ENCODE results near the gene OR2L13. TPM values are rescaled to one million over a fixed set of nuclear protein-coding genes. Genes with fewer than 3 reads are reported as not detected.

The OR2L13 gene
- total RNA-seq, 1 experiment from 2014 or later = not detected

DNA sequence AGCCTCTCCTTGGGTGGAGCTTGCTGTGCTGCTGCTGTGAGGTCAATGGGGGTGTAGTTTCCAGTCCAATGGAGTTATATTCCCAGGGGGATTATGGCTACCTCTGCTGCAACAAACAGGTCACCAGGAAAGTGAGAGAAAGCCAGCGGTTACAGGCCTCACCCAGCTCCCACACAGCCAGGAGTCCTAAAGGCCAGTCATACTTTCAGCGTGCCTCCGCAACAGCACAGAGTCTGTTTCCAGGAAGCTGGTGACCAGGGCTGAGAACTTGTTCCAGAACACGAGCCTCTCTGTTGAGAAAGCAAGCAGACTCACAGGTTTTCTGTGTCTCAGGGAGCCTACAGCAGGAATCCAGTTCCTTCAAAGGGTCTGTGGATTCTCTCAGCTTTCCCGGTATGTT is 32.7 kb downstream of the OR2L13 start:
- no peak overlapping the region for H3K18ac ChIP-seq (ENCODE audit: insufficient read length, low read depth, low read length)

More for the DNA sequence above, 32.7 kb downstream of the OR2L13 start:
- H3K4me3 Mint-ChIP-seq = no peak overlapping the region
- H3K27ac Mint-ChIP-seq = no peak overlapping the region
- H3K56ac ChIP-seq (ENCODE audit: insufficient read length, low read depth, low read length) = no peak overlapping the region
- H3K4me1 Mint-ChIP-seq = no peaks in the 10 kb centered on the region
- WGBS (ENCODE audit: extremely low coverage, insufficient read length, low lambda C conversion rate) = no CpG with 5 or more reads among the region's 5 CpGs
- H3K23me2 ChIP-seq (ENCODE audit: insufficient read length, low read depth, low read length, poor library complexity, severe bottlenecking) = no peaks in the 10 kb centered on the region
- H3K4me1 ChIP-seq (ENCODE audit: insufficient read depth, low read length) = no peaks in the 10 kb centered on the region
- no peak overlapping the region for H4K5ac ChIP-seq (ENCODE audit: insufficient read length, low read depth, low read length)
- no peak overlapping the region for H3K14ac ChIP-seq (ENCODE audit: insufficient read depth, low read length)
- no peak overlapping the region for H3K9ac ChIP-seq (ENCODE audit: extremely low read depth, insufficient read length, low read length)
- H2BK12ac ChIP-seq (ENCODE audit: insufficient read length, low read depth, low read length) = no peak overlapping the region
- H2AK5ac ChIP-seq (ENCODE audit: insufficient read length, low read length) = no peak overlapping the region
- H3K27ac ChIP-seq (ENCODE audit: insufficient read length, low read depth, low read length) = no peak overlapping the region
- no peak overlapping the region for H2AFZ ChIP-seq (ENCODE audit: low read length)
- H2BK5ac ChIP-seq (ENCODE audit: insufficient read length, low read length) = no peak overlapping the region
- H3T11ph ChIP-seq (ENCODE audit: low read length) = no peak overlapping the region
- DNase-seq = no peak
- no peak overlapping the region for H4K91ac ChIP-seq (ENCODE audit: insufficient read length, low read depth, low read length)
- no peak overlapping the region for H3K4ac ChIP-seq (ENCODE audit: low read depth, low read length)
- H3K9me3 Mint-ChIP-seq = peaks cover 95 to 98% of the 10 kb centered on the region in 2 experiments
- H3K79me1 ChIP-seq (ENCODE audit: insufficient read depth, low read depth, low read length, poor library complexity, severe bottlenecking) = no peaks in the 10 kb centered on the region
- H3K36me3 Mint-ChIP-seq (ENCODE audit: insufficient read depth in 1 of 3, low read depth in 3 of 3) = peaks cover 0 to 45% (median 17%) of the 10 kb centered on the region in 3 experiments; a peak in 5 of 7 replicates
- TF ChIP-seq, protein P1, sequence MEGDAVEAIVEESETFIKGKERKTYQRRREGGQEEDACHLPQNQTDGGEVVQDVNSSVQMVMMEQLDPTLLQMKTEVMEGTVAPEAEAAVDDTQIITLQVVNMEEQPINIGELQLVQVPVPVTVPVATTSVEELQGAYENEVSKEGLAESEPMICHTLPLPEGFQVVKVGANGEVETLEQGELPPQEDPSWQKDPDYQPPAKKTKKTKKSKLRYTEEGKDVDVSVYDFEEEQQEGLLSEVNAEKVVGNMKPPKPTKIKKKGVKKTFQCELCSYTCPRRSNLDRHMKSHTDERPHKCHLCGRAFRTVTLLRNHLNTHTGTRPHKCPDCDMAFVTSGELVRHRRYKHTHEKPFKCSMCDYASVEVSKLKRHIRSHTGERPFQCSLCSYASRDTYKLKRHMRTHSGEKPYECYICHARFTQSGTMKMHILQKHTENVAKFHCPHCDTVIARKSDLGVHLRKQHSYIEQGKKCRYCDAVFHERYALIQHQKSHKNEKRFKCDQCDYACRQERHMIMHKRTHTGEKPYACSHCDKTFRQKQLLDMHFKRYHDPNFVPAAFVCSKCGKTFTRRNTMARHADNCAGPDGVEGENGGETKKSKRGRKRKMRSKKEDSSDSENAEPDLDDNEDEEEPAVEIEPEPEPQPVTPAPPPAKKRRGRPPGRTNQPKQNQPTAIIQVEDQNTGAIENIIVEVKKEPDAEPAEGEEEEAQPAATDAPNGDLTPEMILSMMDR (conservative IDR thresholded peaks at IDR 0.05) = no peak
- no peaks in the 10 kb centered on the region for H3K27me3 ChIP-seq (ENCODE audit: insufficient read depth, low read length)
- H4K8ac ChIP-seq (replicated peaks; ENCODE audit: insufficient read length, low read depth, low read length) = no peak overlapping the region
- H2BK120ac ChIP-seq (ENCODE audit: low read depth, low read length, poor library complexity, severe bottlenecking) = no peak overlapping the region
- H3K9me3 ChIP-seq (ENCODE audit: control insufficient read depth, low read depth, low read length) = peaks cover 59% of the 10 kb centered on the region
- no peak overlapping the region for H3K23ac ChIP-seq (ENCODE audit: insufficient read length, low read depth, low read length)
- H3K4me2 ChIP-seq (ENCODE audit: insufficient read depth, insufficient read length, low read length) = no peak overlapping the region
- no peaks in the 10 kb centered on the region; the same call in 1 of the 2 replicates for H3K27me3 Mint-ChIP-seq (ENCODE audit: low read depth)
- H2BK20ac ChIP-seq (ENCODE audit: low read depth, low read length, poor library complexity, severe bottlenecking) = no peak overlapping the region
- H4K20me1 ChIP-seq (ENCODE audit: control insufficient read depth, insufficient read depth, insufficient read length) = no peaks in the 10 kb centered on the region
- H2BK15ac ChIP-seq (ENCODE audit: low read depth, low read length) = no peak overlapping the region
- no peaks in the 10 kb centered on the region for H3K79me2 ChIP-seq (ENCODE audit: insufficient read depth, low read length)
